ENCODE results near the gene PPT2. TPM values are rescaled to one million over a fixed set of nuclear protein-coding genes. Genes with fewer than 3 reads are reported as not detected.

The PPT2 gene
- total and polyA plus RNA-seq, 2 of the 13 experiments (the other 11 are each of a cell fraction or from before 2014, with no cell fraction given) = 39.2 to 61.8 TPM

- TF ChIP-seq HNF1A (IDR thresholded peaks at IDR 0.05; ENCODE audit: low read depth) (0 out of 2 replicates have a peak, but pooled peaks have one; percentile 50), HNF1A (CRISPR knock-in tag; IDR thresholded peaks at IDR 0.05; ENCODE audit: borderline replicate concordance) (peak; percentile 57; the same call in 1 of the 2 replicates), EEA1 (CRISPR knock-in tag; IDR thresholded peaks at IDR 0.05; ENCODE audit: borderline replicate concordance) (0 out of 2 replicates have a peak, but pooled peaks have one; percentile 14), ARNT (IDR thresholded peaks at IDR 0.05) (no peak), SMC3 (IDR thresholded peaks at IDR 0.05; ENCODE audit: low read length) (no peak), ZFP41 (CRISPR knock-in tag; IDR thresholded peaks at IDR 0.05; ENCODE audit: borderline replicate concordance) (no peak), SUZ12 (IDR thresholded peaks at IDR 0.05; ENCODE audit: low read depth, low read length) (peak; percentile 32; the same call in 1 of the 2 replicates), PTBP1 (IDR thresholded peaks at IDR 0.05; ENCODE audit: low read depth, low read length, poor library complexity, severe bottlenecking) (peak; percentile 70), ZNF780A (CRISPR knock-in tag; IDR thresholded peaks at IDR 0.05) (no peak), KLF11 (CRISPR knock-in tag; IDR thresholded peaks at IDR 0.05) (peak; percentile 63), BHLHE40 (IDR thresholded peaks at IDR 0.05; ENCODE audit: low read length) (peak; percentile 91), CCAR2 (optimal IDR thresholded peaks at IDR 0.05; ENCODE audit: low read depth, low read length) (no peak), ZNF543 (CRISPR knock-in tag; IDR thresholded peaks at IDR 0.05) (0 out of 2 replicates have a peak, but pooled peaks have one; percentile 58), THAP11 (CRISPR knock-in tag; IDR thresholded peaks at IDR 0.05) (peak; percentile 95), RBM39 (IDR thresholded peaks at IDR 0.05; ENCODE audit: low read depth, low read length, poor library complexity, severe bottlenecking) (peak; percentile 85), ZNF556 (CRISPR knock-in tag; IDR thresholded peaks at IDR 0.05; ENCODE audit: borderline replicate concordance) (peak; percentile 86; the same call in 1 of the 2 replicates), ZBTB4 (CRISPR knock-in tag; IDR thresholded peaks at IDR 0.05; ENCODE audit: borderline replicate concordance) (no peak), DBP (CRISPR knock-in tag; IDR thresholded peaks at IDR 0.05; ENCODE audit: not compliant biosample characterization) (peak; percentile 7), MXD1 (CRISPR knock-in tag; IDR thresholded peaks at IDR 0.05) (peak; percentile 60; the same call in 1 of the 2 replicates), AGO2 (optimal IDR thresholded peaks at IDR 0.05; ENCODE audit: low read depth, low read length) (peak; percentile 73)
Measured at GRCh38 chr6:32127717-32128592, 26.0 kb upstream of the PPT2 start, which contains the start of gene ATF6B (continued).
